Hepatocyte (in vitro differentiated cells): ENCODE measurements around the gene METTL27. TPM values are rescaled to one million over a fixed set of nuclear protein-coding genes. Genes with fewer than 3 reads are reported as not detected.

Experiments used
- DNase-seq: peaks from one replicate; pipeline ENCODE4 v3.0.0-alpha.2; 2016; ENCODE audit warnings: low spot score
- H2AFZ ChIP-seq: fragments of 200-600 bp; sonication (generic); 2 replicates; pipeline ENCODE4 v1.6.0; 2016; ENCODE audit warnings: antibody characterized with exemption, mild to moderate bottlenecking
- H3K27ac ChIP-seq: fragments of 200-600 bp; sonication (generic); 2 replicates; pipeline ENCODE4 v1.5.1; 2016; ENCODE audit warnings: mild to moderate bottlenecking
- H3K27me3 ChIP-seq: fragments of 200-600 bp; sonication (generic); 2 replicates; pipeline ENCODE4 v1.6.1; 2016
- H3K36me3 ChIP-seq: fragments of 200-600 bp; sonication (generic); replicated peaks from 2 replicates; pipeline ENCODE4 v1.5.1; 2016; ENCODE audit warnings: low read depth; ENCODE audit not compliant: insufficient read depth
- H3K4me1 ChIP-seq: fragments of 200-600 bp; sonication (generic); 2 replicates; pipeline ENCODE4 v1.5.1; 2016; ENCODE audit warnings: mild to moderate bottlenecking, moderate library complexity; ENCODE audit not compliant: insufficient read depth
- H3K4me2 ChIP-seq: fragments of 200-600 bp; sonication (generic); 2 replicates; pipeline ENCODE4 v1.6.0; 2016
- H3K4me3 ChIP-seq: fragments of 200-600 bp; sonication (generic); 2 replicates; pipeline ENCODE4 v1.5.1; 2016; ENCODE audit warnings: mild to moderate bottlenecking
- H3K79me2 ChIP-seq: fragments of 200-600 bp; sonication (generic); 2 replicates; pipeline ENCODE4 v1.6.0; 2017; ENCODE audit warnings: mild to moderate bottlenecking
- H3K9me2 ChIP-seq: fragments of 200-600 bp; sonication (generic); replicated peaks from 2 replicates; pipeline ENCODE4 v1.6.0; 2017; ENCODE audit warnings: mild to moderate bottlenecking; ENCODE audit not compliant: insufficient read depth
- H3K9me3 ChIP-seq: fragments of 200-600 bp; sonication (generic); 2 replicates; pipeline ENCODE4 v1.5.1; 2016; ENCODE audit warnings: low read depth, mild to moderate bottlenecking
- H4K20me1 ChIP-seq: fragments of 200-600 bp; sonication (generic); 2 replicates; pipeline ENCODE4 v1.6.0; 2016; ENCODE audit warnings: mild to moderate bottlenecking; ENCODE audit not compliant: insufficient read depth, poor library complexity, severe bottlenecking
- EZH2 ChIP-seq: fragments of 200-600 bp; sonication (generic); IDR thresholded peaks from 2 replicates; pipeline ENCODE4 v1.6.1; 2016; ENCODE audit warnings: antibody characterized with exemption, mild to moderate bottlenecking, borderline replicate concordance
- EZH2phosphoT487 ChIP-seq: fragments of 200-600 bp; sonication (generic); IDR thresholded peaks from one replicate; pipeline ENCODE4 v1.6.1; 2018; ENCODE audit warnings: antibody characterized with exemption, mild to moderate bottlenecking, low read depth, moderate library complexity; ENCODE audit not compliant: unreplicated experiment, severe bottlenecking
- WGBS: methylation state at CpG from one replicate; pipeline ENCODE4 v1.1.6; 2016; ENCODE audit warnings: low lambda C conversion rate; ENCODE audit errors: missing lambda C conversion rate; 5-methylcytosine and 5-hydroxymethylcytosine counted together
- polyA plus RNA-seq: library from polyadenylated mRNA; unstranded; fragments of >200 nt; fragmentation: Nextera tagmentation; extraction: Ambion mirVana; gene quantifications from 2 replicates; pipeline ENCODE4 v1.2.1, GENCODE V29; 2016
- total RNA-seq: library from RNA; depleted of rRNA; stranded (reverse); fragments of >200 nt; gene quantifications from 2 replicates; pipeline ENCODE4 v1.2.3, GENCODE V29; 2014
- TF ChIP-seq, protein P1 (sequence below): fragments of 200-600 bp; sonication (generic); IDR thresholded peaks from 2 replicates; pipeline ENCODE4 v1.5.1; 2016; ENCODE audit warnings: antibody characterized with exemption, mild to moderate bottlenecking; ENCODE audit not compliant: poor library complexity

Gene METTL27
- total and polyA plus RNA-seq, 2 experiments from 2014 or later: 1.6 to 6.5 TPM

DNA sequence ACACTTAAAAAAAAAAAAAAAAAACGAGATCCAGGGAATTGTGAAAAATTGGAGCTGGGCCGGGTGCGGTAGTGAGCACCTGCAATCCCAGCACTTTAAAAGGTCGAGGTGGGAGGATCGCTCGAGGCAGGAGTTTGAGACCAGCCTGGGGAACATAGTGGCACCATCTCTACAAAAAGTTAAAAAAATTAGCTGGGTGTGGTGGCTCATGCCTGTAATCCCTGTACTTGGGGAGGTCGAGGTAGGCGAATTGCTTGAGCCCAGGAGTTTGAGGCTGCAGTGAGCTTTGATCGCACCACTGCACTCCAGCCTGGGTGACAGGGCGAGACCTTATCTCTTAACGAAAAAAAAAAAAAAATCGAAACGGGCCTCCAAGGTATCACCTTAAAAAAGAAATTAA is 9.5 kb downstream of the METTL27 start:
- peaks cover 18% of the 10 kb centered on the region for H3K79me2 ChIP-seq

GRCh38 chr7:73831834-73832651 is 10.3 kb downstream of the METTL27 start:
- H3K4me2 ChIP-seq: peak overlapping the region; percentile 68
- WGBS: 23% methylated on average over 16 of the region's 16 CpGs
- peaks cover 18% of the 10 kb centered on the region for H3K79me2 ChIP-seq
- H3K4me1 ChIP-seq: peaks cover 27% of the 10 kb centered on the region
- H3K9me3 ChIP-seq: no peaks in the 10 kb centered on the region
- TF ChIP-seq EZH2 (no peak), EZH2phosphoT487 (no peak)
- TF ChIP-seq, protein P1, sequence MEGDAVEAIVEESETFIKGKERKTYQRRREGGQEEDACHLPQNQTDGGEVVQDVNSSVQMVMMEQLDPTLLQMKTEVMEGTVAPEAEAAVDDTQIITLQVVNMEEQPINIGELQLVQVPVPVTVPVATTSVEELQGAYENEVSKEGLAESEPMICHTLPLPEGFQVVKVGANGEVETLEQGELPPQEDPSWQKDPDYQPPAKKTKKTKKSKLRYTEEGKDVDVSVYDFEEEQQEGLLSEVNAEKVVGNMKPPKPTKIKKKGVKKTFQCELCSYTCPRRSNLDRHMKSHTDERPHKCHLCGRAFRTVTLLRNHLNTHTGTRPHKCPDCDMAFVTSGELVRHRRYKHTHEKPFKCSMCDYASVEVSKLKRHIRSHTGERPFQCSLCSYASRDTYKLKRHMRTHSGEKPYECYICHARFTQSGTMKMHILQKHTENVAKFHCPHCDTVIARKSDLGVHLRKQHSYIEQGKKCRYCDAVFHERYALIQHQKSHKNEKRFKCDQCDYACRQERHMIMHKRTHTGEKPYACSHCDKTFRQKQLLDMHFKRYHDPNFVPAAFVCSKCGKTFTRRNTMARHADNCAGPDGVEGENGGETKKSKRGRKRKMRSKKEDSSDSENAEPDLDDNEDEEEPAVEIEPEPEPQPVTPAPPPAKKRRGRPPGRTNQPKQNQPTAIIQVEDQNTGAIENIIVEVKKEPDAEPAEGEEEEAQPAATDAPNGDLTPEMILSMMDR: no peak
- H3K27ac ChIP-seq: peak overlapping the region; percentile 99
- peak overlapping the region; percentile 61 for H3K4me3 ChIP-seq
- peak; percentile 80 for DNase-seq
- H4K20me1 ChIP-seq: no peaks in the 10 kb centered on the region
- no peaks in the 10 kb centered on the region for H3K36me3 ChIP-seq
- no peak overlapping the region for H2AFZ ChIP-seq
- H3K27me3 ChIP-seq: no peaks in the 10 kb centered on the region
- no peaks in the 10 kb centered on the region for H3K9me2 ChIP-seq

More for the DNA sequence above, 9.5 kb downstream of the METTL27 start:
- Histone ChIP-seq H3K36me3 (no peaks in the 10 kb centered on the region), H3K9me2 (no peaks in the 10 kb centered on the region), H3K4me3 (peak overlapping the region; percentile 61), H3K27me3 (no peaks in the 10 kb centered on the region), H2AFZ (no peak overlapping the region), H3K4me2 (peak overlapping the region; percentile 68), H3K4me1 (peaks cover 19% of the 10 kb centered on the region), H3K27ac (peak overlapping the region; percentile 99), H4K20me1 (no peaks in the 10 kb centered on the region), H3K9me3 (no peaks in the 10 kb centered on the region)
- DNase-seq: no peak
- TF ChIP-seq EZH2phosphoT487 (no peak), EZH2 (no peak)
- TF ChIP-seq, protein P1: no peak
- 41% methylated on average over 13 of the region's 13 CpGs for WGBS

DNA sequence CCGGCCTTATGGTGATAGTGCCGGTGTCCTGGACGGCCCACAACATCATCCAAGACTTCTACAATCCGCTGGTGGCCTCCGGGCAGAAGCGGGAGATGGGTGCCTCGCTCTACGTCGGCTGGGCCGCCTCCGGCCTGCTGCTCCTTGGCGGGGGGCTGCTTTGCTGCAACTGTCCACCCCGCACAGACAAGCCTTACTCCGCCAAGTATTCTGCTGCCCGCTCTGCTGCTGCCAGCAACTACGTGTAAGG is 10.8 kb downstream of the METTL27 start:
- Histone ChIP-seq H3K9me3 (no peaks in the 10 kb centered on the region), H2AFZ (no peak overlapping the region), H3K9me2 (no peaks in the 10 kb centered on the region), H3K79me2 (peaks cover 18% of the 10 kb centered on the region), H3K4me3 (peak overlapping the region; percentile 61), H3K27ac (peak overlapping the region; percentile 99), H4K20me1 (no peaks in the 10 kb centered on the region), H3K4me2 (peak overlapping the region; percentile 68), H3K36me3 (no peaks in the 10 kb centered on the region), H3K27me3 (no peaks in the 10 kb centered on the region), H3K4me1 (peaks cover 32% of the 10 kb centered on the region)
- DNase-seq: no peak
- TF ChIP-seq, protein P1: no peak
- TF ChIP-seq EZH2phosphoT487 (no peak), EZH2 (no peak)
- WGBS: 72% methylated on average over 16 of the region's 16 CpGs
